Body of pancreas (tissue), 4 donors: Measurements from ENCODE around the gene NF1. TPM values are rescaled to one million over a fixed set of nuclear protein-coding genes. Genes with fewer than 3 reads are reported as not detected.

Experiments
- ATAC-seq: fragments of 150-250 bp; one replicate; pipeline ENCODE4 v1.9.1; 2016
- DNase-seq, 4 donors: peaks; one replicate each; pipeline ENCODE4 v3.0.0-alpha.2; 2019
- H3K27ac ChIP-seq, 4 donors: fragments of 200-600 bp; sonication (generic); 1 replicate in 3 of 4; 2 replicates in 1 of 4; pipeline versions ENCODE4 v1.5.1 to v1.6.1; 2016 to 2019; ENCODE audit warnings: mild to moderate bottlenecking in 1 of 4, mixed read lengths in 1 of 4, moderate library complexity in 1 of 4
- H3K27me3 ChIP-seq, 2 donors: fragments of 200-600 bp; sonication (generic); one replicate each; pipeline ENCODE4 v1.6.0; 2016; ENCODE audit warnings: mild to moderate bottlenecking in 1 of 2
- H3K36me3 ChIP-seq, 2 donors: fragments of 200-600 bp; sonication (generic); replicated peaks in 1 of 2; 2 replicates each; pipeline ENCODE4 v1.5.1; 2016; ENCODE audit warnings: low read depth in 2 of 2; ENCODE audit not compliant: insufficient read depth in 1 of 2
- H3K4me1 ChIP-seq: fragments of 200-600 bp; sonication (generic); one replicate; pipeline ENCODE4 v1.6.0; 2016
- H3K4me3 ChIP-seq, 2 donors: fragments of 200-600 bp; sonication (generic); 1 replicate in 1 of 2; 2 replicates in 1 of 2; pipeline ENCODE4 v1.5.1; 2016 to 2019
- H3K9me3 ChIP-seq, 3 donors: fragments of 200-600 bp; sonication (generic); 1 replicate in 2 of 3; 2 replicates in 1 of 3; pipeline ENCODE4 v1.5.1; 2016
- CTCF ChIP-seq, 7 experiments: fragments of 450-650 bp in 4 of 7; fragments of 200-600 bp in 3 of 7; sonication (generic) in 3 of 7; IDR thresholded peaks; one replicate each; pipeline ENCODE4 v1.5.1; 2016 to 2019; ENCODE audit warnings: antibody characterized with exemption in 7 of 7
- POLR2A ChIP-seq, 3 donors: fragments of 450-650 bp; IDR thresholded peaks; one replicate each; pipeline ENCODE4 v1.6.1; 2016; ENCODE audit warnings: antibody characterized with exemption in 3 of 3, mild to moderate bottlenecking in 2 of 3
- WGBS, 2 donors: methylation state at CpG; one replicate each; pipeline ENCODE4 v1.1.5; 2017; 5-methylcytosine and 5-hydroxymethylcytosine counted together
- intact Hi-C: fragments of 100-400 bp; cut with DNase I; formaldehyde crosslinking; loops from one replicate; pipeline ENCODE4 v1.15.1; 2023
- total RNA-seq, 2 donors: library from RNA; depleted of rRNA; stranded (reverse); fragments of >200 nt; gene quantifications; one replicate each; pipeline ENCODE4 v1.1.0, GENCODE V29; 2016

The NF1 gene
- total RNA-seq, 2 donors from 2014 or later, result 54.7 to 57.1 TPM

GRCh38 chr17:31113939-31114338 is 19.2 kb downstream of the NF1 start:
- no peak overlapping the region for H3K4me3 ChIP-seq
- TF ChIP-seq POLR2A (IDR thresholded peaks at IDR 0.05) (no peak), CTCF (IDR thresholded peaks at IDR 0.05) (no peak)
- no peak for DNase-seq
- H3K36me3 ChIP-seq, result no peaks in the 10 kb centered on the region
- H3K27me3 ChIP-seq, result no peaks in the 10 kb centered on the region
- H3K27ac ChIP-seq, result no peak overlapping the region
- no peaks in the 10 kb centered on the region for H3K9me3 ChIP-seq
- peaks cover 7% of the 10 kb centered on the region for H3K4me1 ChIP-seq
- ATAC-seq, result no peak
- WGBS, 2 donors, result 87 to 96% methylated on average over 4 of the region's 4 CpGs
- intact Hi-C loops, result no loop called here

GRCh38 chr17:31114956-31115555 is 20.3 kb downstream of the NF1 start:
- no peak for DNase-seq
- intact Hi-C loops, result no loop called here
- H3K27me3 ChIP-seq, result no peaks in the 10 kb centered on the region
- ATAC-seq, result no peak
- H3K9me3 ChIP-seq, result no peaks in the 10 kb centered on the region
- TF ChIP-seq POLR2A (IDR thresholded peaks at IDR 0.05) (no peak), CTCF (IDR thresholded peaks at IDR 0.05) (no peak)
- 81 to 89% methylated on average over 3 of the region's 3 CpGs for WGBS, 2 donors
- no peak overlapping the region for H3K27ac ChIP-seq
- H3K36me3 ChIP-seq, result no peaks in the 10 kb centered on the region
- no peak overlapping the region for H3K4me3 ChIP-seq
- peaks cover 7% of the 10 kb centered on the region for H3K4me1 ChIP-seq

GRCh38 chr17:31116167-31116566 is 21.4 kb downstream of the NF1 start:
- H3K27ac ChIP-seq, result no peak overlapping the region
- no peak overlapping the region for H3K4me3 ChIP-seq
- 87% methylated on average over 4 of the region's 4 CpGs for WGBS, 2 donors
- peaks cover 4% of the 10 kb centered on the region for H3K4me1 ChIP-seq
- ATAC-seq (no peak), DNase-seq (no peak)
- no peaks in the 10 kb centered on the region for H3K27me3 ChIP-seq
- TF ChIP-seq CTCF (IDR thresholded peaks at IDR 0.05) (no peak), POLR2A (IDR thresholded peaks at IDR 0.05) (no peak)
- H3K36me3 ChIP-seq, result no peaks in the 10 kb centered on the region
- intact Hi-C loops, result no loop called here
- no peaks in the 10 kb centered on the region for H3K9me3 ChIP-seq

- no peaks in the 10 kb centered on the region for H3K27me3 ChIP-seq
- DNase-seq, result no peak
- no peak overlapping the region for H3K27ac ChIP-seq
- H3K36me3 ChIP-seq, result no peaks in the 10 kb centered on the region
- TF ChIP-seq POLR2A (IDR thresholded peaks at IDR 0.05) (no peak), CTCF (IDR thresholded peaks at IDR 0.05) (no peak)
- no peak for ATAC-seq
- H3K4me1 ChIP-seq, result no peaks in the 10 kb centered on the region
- H3K4me3 ChIP-seq, result no peak overlapping the region
- intact Hi-C loops, result no loop called here
- no peaks in the 10 kb centered on the region for H3K9me3 ChIP-seq
- 82 to 84% methylated on average over 2 of the region's 2 CpGs for WGBS, 2 donors
These were observed 28.0 kb downstream of the NF1 start for GRCh38 chr17:31122746-31123145.

GRCh38 chr17:31126318-31126717 is 31.5 kb downstream of the NF1 start:
- WGBS, 2 donors, result 87 to 93% methylated on average over 3 of the region's 3 CpGs
- ATAC-seq (no peak), DNase-seq (no peak)
- H3K4me3 ChIP-seq, result no peak overlapping the region
- H3K9me3 ChIP-seq, result no peaks in the 10 kb centered on the region
- H3K4me1 ChIP-seq, result no peaks in the 10 kb centered on the region
- no peak overlapping the region for H3K27ac ChIP-seq
- no peaks in the 10 kb centered on the region for H3K36me3 ChIP-seq
- no peak for TF ChIP-seq POLR2A (IDR thresholded peaks at IDR 0.05)
- TF ChIP-seq CTCF (IDR thresholded peaks at IDR 0.05), result no peak
- no peaks in the 10 kb centered on the region for H3K27me3 ChIP-seq
- intact Hi-C loops, result no loop called here
